Upper lobe of right lung (tissue), 1 donor: Measurements from ENCODE around the gene C1orf116. TPM values are rescaled to one million over a fixed set of nuclear protein-coding genes. Genes with fewer than 3 reads are reported as not detected.

Experiments used
- ATAC-seq: fragments of 200-7000 bp; cut with Tn5 transposase; one replicate; pipeline ENCODE4 v1.9.1; 2020; ENCODE audit warnings: mild to moderate bottlenecking, moderate library complexity
- DNase-seq: peaks from one replicate; pipeline ENCODE4 v3.0.0-alpha.2; 2020
- H3K27ac ChIP-seq: fragments of 200-600 bp; one replicate; pipeline ENCODE4 v1.8.0; 2022
- H3K27me3 ChIP-seq: fragments of 200-600 bp; one replicate; pipeline ENCODE4 v1.8.0; 2022; ENCODE audit warnings: mild to moderate bottlenecking
- H3K36me3 ChIP-seq: fragments of 200-600 bp; one replicate; pipeline ENCODE4 v1.8.0; 2022
- H3K4me1 ChIP-seq: fragments of 200-600 bp; one replicate; pipeline ENCODE4 v1.8.0; 2022
- H3K4me3 ChIP-seq: fragments of 200-600 bp; one replicate; pipeline ENCODE4 v1.8.0; 2022; ENCODE audit warnings: mild to moderate bottlenecking
- H3K9me3 ChIP-seq: fragments of 200-600 bp; one replicate; pipeline ENCODE4 v1.8.0; 2022
- intact Hi-C: fragments of 100-400 bp; cut with DNase I; formaldehyde crosslinking; loops from one replicate; pipeline ENCODE4 v1.11.0; 2022
- total RNA-seq: library from RNA; stranded (reverse); fragmentation: NEBNext Ultra II Directional; extraction: Animal tissue kit (Norgen Biotek cat#: 25700); gene quantifications from one replicate; pipeline ENCODE4 v1.2.1, GENCODE V29; 2021
- TF ChIP-seq, protein P1 (sequence below): fragments of 200-600 bp; IDR thresholded peaks from one replicate; pipeline ENCODE4 v1.8.0; 2022; ENCODE audit warnings: antibody characterized with exemption
- donor health status: DM: no; HTN: yes; CAD: no; lungs with severe emphysema.

The C1orf116 gene
- total RNA-seq, 1 donor from 2014 or later: 128 TPM

DNA sequence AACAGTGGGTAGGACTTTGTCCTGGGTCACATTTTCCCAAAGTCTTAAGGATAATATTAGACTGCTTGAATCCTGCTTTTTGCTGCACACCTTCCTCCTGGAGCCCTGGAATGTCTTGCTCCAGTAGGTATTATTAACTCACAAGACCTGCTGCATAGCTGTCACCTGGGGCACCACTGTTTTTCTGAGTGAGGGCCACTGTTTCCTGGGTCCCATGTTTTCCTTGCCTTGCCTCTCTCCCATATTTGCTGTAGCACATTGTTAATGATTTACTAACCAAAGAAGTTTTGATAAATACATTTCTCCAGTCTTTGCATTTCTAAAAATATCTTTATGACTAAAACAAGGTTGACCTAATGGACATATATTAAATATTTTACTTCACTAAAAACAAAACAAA is 39.8 kb downstream of the C1orf116 start:
- no peaks in the 10 kb centered on the region for H3K9me3 ChIP-seq
- H3K4me3 ChIP-seq: no peak overlapping the region
- H3K36me3 ChIP-seq: no peaks in the 10 kb centered on the region
- intact Hi-C loops: no loop called here
- ATAC-seq: peak; percentile 37
- no peaks in the 10 kb centered on the region for H3K4me1 ChIP-seq
- H3K27me3 ChIP-seq: no peaks in the 10 kb centered on the region
- TF ChIP-seq, protein P1, sequence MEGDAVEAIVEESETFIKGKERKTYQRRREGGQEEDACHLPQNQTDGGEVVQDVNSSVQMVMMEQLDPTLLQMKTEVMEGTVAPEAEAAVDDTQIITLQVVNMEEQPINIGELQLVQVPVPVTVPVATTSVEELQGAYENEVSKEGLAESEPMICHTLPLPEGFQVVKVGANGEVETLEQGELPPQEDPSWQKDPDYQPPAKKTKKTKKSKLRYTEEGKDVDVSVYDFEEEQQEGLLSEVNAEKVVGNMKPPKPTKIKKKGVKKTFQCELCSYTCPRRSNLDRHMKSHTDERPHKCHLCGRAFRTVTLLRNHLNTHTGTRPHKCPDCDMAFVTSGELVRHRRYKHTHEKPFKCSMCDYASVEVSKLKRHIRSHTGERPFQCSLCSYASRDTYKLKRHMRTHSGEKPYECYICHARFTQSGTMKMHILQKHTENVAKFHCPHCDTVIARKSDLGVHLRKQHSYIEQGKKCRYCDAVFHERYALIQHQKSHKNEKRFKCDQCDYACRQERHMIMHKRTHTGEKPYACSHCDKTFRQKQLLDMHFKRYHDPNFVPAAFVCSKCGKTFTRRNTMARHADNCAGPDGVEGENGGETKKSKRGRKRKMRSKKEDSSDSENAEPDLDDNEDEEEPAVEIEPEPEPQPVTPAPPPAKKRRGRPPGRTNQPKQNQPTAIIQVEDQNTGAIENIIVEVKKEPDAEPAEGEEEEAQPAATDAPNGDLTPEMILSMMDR: no peak
- no peak for DNase-seq
- H3K27ac ChIP-seq: no peak overlapping the region

DNA sequence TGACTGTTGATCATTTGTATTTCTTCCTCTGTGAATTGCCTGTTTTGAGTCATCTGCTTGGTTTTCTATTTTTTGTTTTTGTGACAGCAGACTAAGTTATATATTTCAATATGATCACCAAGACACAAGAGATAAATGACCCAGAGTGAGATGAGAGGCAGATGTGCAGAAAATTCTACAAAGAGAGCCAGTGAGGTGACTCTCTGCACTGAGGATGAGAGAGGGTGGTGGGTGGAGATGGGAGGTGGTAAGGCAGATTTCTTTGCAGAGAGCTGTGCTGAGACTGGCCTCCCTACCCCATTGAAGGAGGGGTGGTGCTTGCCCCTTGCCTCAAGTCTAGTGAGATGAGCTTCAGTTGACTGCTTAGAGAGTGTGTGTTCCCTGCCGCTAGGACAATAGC is 44.7 kb downstream of the C1orf116 start:
- TF ChIP-seq, protein P1: no peak
- Histone ChIP-seq H3K4me3 (no peak overlapping the region), H3K27ac (no peak overlapping the region), H3K4me1 (no peaks in the 10 kb centered on the region), H3K27me3 (no peaks in the 10 kb centered on the region), H3K9me3 (no peaks in the 10 kb centered on the region), H3K36me3 (no peaks in the 10 kb centered on the region)
- no peak for DNase-seq
- no peak for ATAC-seq
- intact Hi-C loops: no loop called here

DNA sequence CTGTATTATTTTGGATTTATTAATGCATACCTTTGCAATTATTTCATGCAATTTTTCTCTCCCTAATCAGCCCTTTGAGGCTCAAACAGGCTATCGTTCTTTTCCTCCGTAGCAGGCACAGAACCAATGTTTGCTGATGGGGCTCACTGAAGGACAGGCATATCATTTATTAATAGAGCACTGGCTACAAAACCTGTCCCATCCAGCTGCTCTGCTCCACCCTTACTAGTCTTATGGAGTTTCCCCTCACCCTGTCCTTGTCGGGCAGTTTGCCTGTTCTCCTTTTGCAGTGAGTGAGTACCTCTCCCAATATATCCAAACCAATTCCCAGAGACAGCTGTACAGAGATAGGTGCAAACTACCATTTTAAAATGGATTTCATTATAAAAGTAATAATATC is 45.7 kb downstream of the C1orf116 start:
- intact Hi-C loops: no loop called here
- H3K36me3 ChIP-seq: no peaks in the 10 kb centered on the region
- ATAC-seq (no peak), DNase-seq (no peak)
- TF ChIP-seq, protein P1: no peak
- H3K9me3 ChIP-seq: no peaks in the 10 kb centered on the region
- no peaks in the 10 kb centered on the region for H3K4me1 ChIP-seq
- no peak overlapping the region for H3K4me3 ChIP-seq
- H3K27ac ChIP-seq: no peak overlapping the region
- H3K27me3 ChIP-seq: no peaks in the 10 kb centered on the region

DNA sequence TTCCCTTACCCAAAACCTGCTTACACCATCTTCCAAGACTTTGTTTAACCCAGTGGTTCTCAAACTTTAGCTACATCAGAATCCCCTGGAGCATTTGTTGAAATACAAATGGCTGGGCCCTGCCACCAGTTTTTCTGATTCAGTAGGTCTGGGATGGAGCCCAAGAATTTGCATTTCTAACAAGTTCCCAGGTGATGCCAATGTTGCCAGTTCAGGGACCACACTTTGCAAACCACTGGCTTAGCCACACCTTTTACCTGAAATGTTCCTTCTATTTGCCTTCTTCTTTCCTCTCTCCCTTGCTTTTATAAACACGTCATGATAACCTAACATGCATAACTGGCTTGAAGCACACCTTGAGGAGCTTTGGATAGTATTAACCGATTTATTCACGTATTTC is 46.2 kb downstream of the C1orf116 start:
- H3K9me3 ChIP-seq: no peaks in the 10 kb centered on the region
- H3K4me3 ChIP-seq: no peak overlapping the region
- no peak for DNase-seq
- TF ChIP-seq, protein P1: no peak
- no peaks in the 10 kb centered on the region for H3K36me3 ChIP-seq
- H3K4me1 ChIP-seq: no peaks in the 10 kb centered on the region
- ATAC-seq: no peak
- no peak overlapping the region for H3K27ac ChIP-seq
- intact Hi-C loops: no loop called here
- H3K27me3 ChIP-seq: no peaks in the 10 kb centered on the region

DNA sequence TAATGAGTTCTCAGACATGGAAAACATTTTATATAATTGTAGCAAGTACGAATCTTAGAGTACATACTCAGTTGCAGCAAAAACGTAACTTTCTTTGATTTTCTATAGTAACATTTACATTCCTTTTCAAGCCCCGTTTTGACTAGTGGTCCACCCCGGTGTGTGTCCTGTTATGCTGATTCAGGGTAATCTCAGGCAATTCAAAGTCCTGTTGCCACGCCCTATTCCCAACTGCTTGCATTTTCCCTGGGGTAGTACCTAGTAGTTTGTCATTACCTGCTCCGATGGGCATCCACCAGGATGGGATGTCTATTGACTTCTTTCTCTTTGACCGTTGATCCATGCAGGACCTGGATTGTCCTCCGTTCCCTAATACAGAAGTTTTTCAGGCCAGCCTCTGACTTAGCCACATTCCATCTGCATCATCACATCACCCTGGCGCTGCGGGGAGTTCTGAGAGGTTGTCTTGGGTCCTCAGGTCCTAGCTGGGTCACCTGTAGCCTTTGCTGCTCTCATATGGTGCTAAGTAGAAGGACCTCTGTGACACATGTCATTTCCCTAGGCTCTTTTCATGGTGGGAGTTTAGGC is 47.3 kb downstream of the C1orf116 start:
- TF ChIP-seq, protein P1: no peak
- DNase-seq (no peak), ATAC-seq (no peak)
- no peak overlapping the region for H3K27ac ChIP-seq
- no peak overlapping the region for H3K4me3 ChIP-seq
- no peaks in the 10 kb centered on the region for H3K4me1 ChIP-seq
- no peaks in the 10 kb centered on the region for H3K36me3 ChIP-seq
- H3K9me3 ChIP-seq: no peaks in the 10 kb centered on the region
- H3K27me3 ChIP-seq: no peaks in the 10 kb centered on the region
- intact Hi-C loops: no loop called here

DNA sequence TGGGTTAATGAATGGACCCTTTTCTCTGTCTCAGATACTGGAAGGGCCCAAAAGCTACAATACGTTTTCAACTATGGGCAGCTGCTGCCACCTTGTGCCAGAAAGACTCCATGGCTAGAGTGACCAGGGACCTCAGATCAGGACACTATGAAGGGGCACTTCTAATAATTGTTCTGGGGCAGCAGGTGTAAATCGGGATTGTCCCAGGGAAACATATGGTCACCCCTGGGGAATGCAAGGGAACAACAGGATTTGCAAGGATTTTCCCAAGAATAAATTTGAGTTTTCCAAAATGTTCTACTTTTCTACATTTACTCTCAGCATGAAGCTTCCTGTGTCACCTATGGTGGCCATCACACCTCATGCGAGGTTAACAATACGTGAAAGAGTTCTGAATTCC is 50.3 kb downstream of the C1orf116 start:
- DNase-seq: no peak
- TF ChIP-seq, protein P1: peak; percentile 65
- intact Hi-C loops: no loop called here

More for the DNA sequence above, 50.3 kb downstream of the C1orf116 start:
- ATAC-seq: peak; percentile 91
- Histone ChIP-seq H3K9me3 (no peaks in the 10 kb centered on the region), H3K27ac (no peak overlapping the region), H3K4me1 (no peaks in the 10 kb centered on the region), H3K27me3 (no peaks in the 10 kb centered on the region), H3K36me3 (no peaks in the 10 kb centered on the region), H3K4me3 (no peak overlapping the region)
